Measurements from ENCODE around the gene PDILT. TPM values are rescaled to one million over a fixed set of nuclear protein-coding genes. Genes with fewer than 3 reads are reported as not detected.

PDILT gene
- total and polyA plus RNA-seq, 2 experiments from 2014 or later: not detected

- DNase-seq (ENCODE audit: low spot score): no peak
- Histone ChIP-seq H3K4me2 (no peak overlapping the region), H3F3A (replicated peaks; ENCODE audit: low read depth) (no peaks in the 10 kb centered on the region), H3K36me3 (ENCODE audit: insufficient read depth) (no peaks in the 10 kb centered on the region), H3K79me2 (replicated peaks; ENCODE audit: insufficient read depth) (no peaks in the 10 kb centered on the region), H3K9me2 (ENCODE audit: insufficient read depth) (peaks cover 3% of the 10 kb centered on the region; the same call in 1 of the 2 replicates), H4K20me1 (replicated peaks; ENCODE audit: insufficient read depth) (no peaks in the 10 kb centered on the region), H3K4me3 (no peak overlapping the region), H3K4me1 (ENCODE audit: insufficient read depth) (no peaks in the 10 kb centered on the region), H3K27me3 (ENCODE audit: insufficient read depth) (no peaks in the 10 kb centered on the region), H2AFZ (no peak overlapping the region), H3K27ac (ENCODE audit: low read depth) (no peak overlapping the region)
- peaks cover 3% of the 10 kb centered on the region; the same call in 1 of the 3 replicates for H3K9me3 Mint-ChIP-seq
- no peaks in the 10 kb centered on the region for H3K36me3 Mint-ChIP-seq (ENCODE audit: low read depth)
- TF ChIP-seq EZH2phosphoT487 (IDR thresholded peaks at IDR 0.05; ENCODE audit: unreplicated experiment) (no peak), CTCF (conservative IDR thresholded peaks at IDR 0.05; ENCODE audit: low read depth in 2 of 2) (no peak), ZNF114 (CRISPR knock-in tag; IDR thresholded peaks at IDR 0.05) (no peak), JUNB (IDR thresholded peaks at IDR 0.05; ENCODE audit: unreplicated experiment) (no peak)
- no peak overlapping the region for H3K27ac Mint-ChIP-seq
- peaks cover 6% of the 10 kb centered on the region for H3K4me1 Mint-ChIP-seq
- no peak overlapping the region for H3K4me3 Mint-ChIP-seq
- ATAC-seq: no peak
- H3K27me3 Mint-ChIP-seq (ENCODE audit: insufficient read depth, low read depth, poor library complexity): no peaks in the 10 kb centered on the region
These were observed 6.5 kb upstream of the PDILT start for GRCh38 chr16:20411055-20411454.

GRCh38 chr16:20410121-20410723 is 5.7 kb upstream of the PDILT start:
- Mint-ChIP-seq H3K9me3 (peaks cover 3% of the 10 kb centered on the region; the same call in 1 of the 3 replicates), H3K4me1 (peaks cover 6% of the 10 kb centered on the region), H3K36me3 (ENCODE audit: low read depth) (no peaks in the 10 kb centered on the region), H3K27me3 (ENCODE audit: insufficient read depth, low read depth, poor library complexity) (no peaks in the 10 kb centered on the region), H3K4me3 (no peak overlapping the region), H3K27ac (no peak overlapping the region)
- H3K36me3 ChIP-seq (ENCODE audit: insufficient read depth): no peaks in the 10 kb centered on the region
- no peak overlapping the region for H2AFZ ChIP-seq
- DNase-seq (ENCODE audit: low spot score) (no peak), ATAC-seq (no peak)
- no peaks in the 10 kb centered on the region for H4K20me1 ChIP-seq (replicated peaks; ENCODE audit: insufficient read depth)
- no peak overlapping the region for H3K4me3 ChIP-seq
- peaks cover 3% of the 10 kb centered on the region; the same call in 1 of the 2 replicates for H3K9me2 ChIP-seq (ENCODE audit: insufficient read depth)
- H3K4me2 ChIP-seq: no peak overlapping the region
- no peaks in the 10 kb centered on the region for H3F3A ChIP-seq (replicated peaks; ENCODE audit: low read depth)
- no peaks in the 10 kb centered on the region for H3K79me2 ChIP-seq (replicated peaks; ENCODE audit: insufficient read depth)
- no peaks in the 10 kb centered on the region for H3K27me3 ChIP-seq (ENCODE audit: insufficient read depth)
- no peak overlapping the region for H3K27ac ChIP-seq (ENCODE audit: low read depth)
- no peaks in the 10 kb centered on the region for H3K4me1 ChIP-seq (ENCODE audit: insufficient read depth)
- TF ChIP-seq ZNF331 (CRISPR knock-in tag; IDR thresholded peaks at IDR 0.05; ENCODE audit: low read depth) (no peak), STAT1 (IDR thresholded peaks at IDR 0.05; ENCODE audit: unreplicated experiment) (no peak), CREB1 (CRISPR knock-in tag; IDR thresholded peaks at IDR 0.05; ENCODE audit: low read depth) (no peak), CTCF (conservative IDR thresholded peaks at IDR 0.05; ENCODE audit: low read depth in 2 of 2) (no peak), EZH2phosphoT487 (IDR thresholded peaks at IDR 0.05; ENCODE audit: unreplicated experiment) (no peak), ZNF114 (CRISPR knock-in tag; IDR thresholded peaks at IDR 0.05) (no peak), JUNB (IDR thresholded peaks at IDR 0.05; ENCODE audit: unreplicated experiment) (no peak), POLR2AphosphoS5 (IDR thresholded peaks at IDR 0.05; ENCODE audit: low read depth) (no peak)
- TF ChIP-seq, protein P1, sequence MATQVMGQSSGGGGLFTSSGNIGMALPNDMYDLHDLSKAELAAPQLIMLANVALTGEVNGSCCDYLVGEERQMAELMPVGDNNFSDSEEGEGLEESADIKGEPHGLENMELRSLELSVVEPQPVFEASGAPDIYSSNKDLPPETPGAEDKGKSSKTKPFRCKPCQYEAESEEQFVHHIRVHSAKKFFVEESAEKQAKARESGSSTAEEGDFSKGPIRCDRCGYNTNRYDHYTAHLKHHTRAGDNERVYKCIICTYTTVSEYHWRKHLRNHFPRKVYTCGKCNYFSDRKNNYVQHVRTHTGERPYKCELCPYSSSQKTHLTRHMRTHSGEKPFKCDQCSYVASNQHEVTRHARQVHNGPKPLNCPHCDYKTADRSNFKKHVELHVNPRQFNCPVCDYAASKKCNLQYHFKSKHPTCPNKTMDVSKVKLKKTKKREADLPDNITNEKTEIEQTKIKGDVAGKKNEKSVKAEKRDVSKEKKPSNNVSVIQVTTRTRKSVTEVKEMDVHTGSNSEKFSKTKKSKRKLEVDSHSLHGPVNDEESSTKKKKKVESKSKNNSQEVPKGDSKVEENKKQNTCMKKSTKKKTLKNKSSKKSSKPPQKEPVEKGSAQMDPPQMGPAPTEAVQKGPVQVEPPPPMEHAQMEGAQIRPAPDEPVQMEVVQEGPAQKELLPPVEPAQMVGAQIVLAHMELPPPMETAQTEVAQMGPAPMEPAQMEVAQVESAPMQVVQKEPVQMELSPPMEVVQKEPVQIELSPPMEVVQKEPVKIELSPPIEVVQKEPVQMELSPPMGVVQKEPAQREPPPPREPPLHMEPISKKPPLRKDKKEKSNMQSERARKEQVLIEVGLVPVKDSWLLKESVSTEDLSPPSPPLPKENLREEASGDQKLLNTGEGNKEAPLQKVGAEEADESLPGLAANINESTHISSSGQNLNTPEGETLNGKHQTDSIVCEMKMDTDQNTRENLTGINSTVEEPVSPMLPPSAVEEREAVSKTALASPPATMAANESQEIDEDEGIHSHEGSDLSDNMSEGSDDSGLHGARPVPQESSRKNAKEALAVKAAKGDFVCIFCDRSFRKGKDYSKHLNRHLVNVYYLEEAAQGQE (IDR thresholded peaks at IDR 0.05; ENCODE audit: unreplicated experiment): no peak
- TF ChIP-seq, protein P2, sequence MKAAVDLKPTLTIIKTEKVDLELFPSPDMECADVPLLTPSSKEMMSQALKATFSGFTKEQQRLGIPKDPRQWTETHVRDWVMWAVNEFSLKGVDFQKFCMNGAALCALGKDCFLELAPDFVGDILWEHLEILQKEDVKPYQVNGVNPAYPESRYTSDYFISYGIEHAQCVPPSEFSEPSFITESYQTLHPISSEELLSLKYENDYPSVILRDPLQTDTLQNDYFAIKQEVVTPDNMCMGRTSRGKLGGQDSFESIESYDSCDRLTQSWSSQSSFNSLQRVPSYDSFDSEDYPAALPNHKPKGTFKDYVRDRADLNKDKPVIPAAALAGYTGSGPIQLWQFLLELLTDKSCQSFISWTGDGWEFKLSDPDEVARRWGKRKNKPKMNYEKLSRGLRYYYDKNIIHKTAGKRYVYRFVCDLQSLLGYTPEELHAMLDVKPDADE (IDR thresholded peaks at IDR 0.05): no peak
